Activated CD8-positive, alpha-beta memory T cell treated with anti-CD3 and anti-CD28 coated beads, Interleukin-2, amount 50 U/mL, for 4 hours (primary cell): ENCODE results near the gene FBXL19.
"Not testable (repeated sequence)": the region's sequence is repeated elsewhere in the genome, so short reads cannot be mapped to it uniquely, and the experiment has no call there.

Source experiments
- DNase-seq: peaks from one replicate; pipeline ENCODE4 v3.0.0-alpha.2; 2020

Gene FBXL19

DNA sequence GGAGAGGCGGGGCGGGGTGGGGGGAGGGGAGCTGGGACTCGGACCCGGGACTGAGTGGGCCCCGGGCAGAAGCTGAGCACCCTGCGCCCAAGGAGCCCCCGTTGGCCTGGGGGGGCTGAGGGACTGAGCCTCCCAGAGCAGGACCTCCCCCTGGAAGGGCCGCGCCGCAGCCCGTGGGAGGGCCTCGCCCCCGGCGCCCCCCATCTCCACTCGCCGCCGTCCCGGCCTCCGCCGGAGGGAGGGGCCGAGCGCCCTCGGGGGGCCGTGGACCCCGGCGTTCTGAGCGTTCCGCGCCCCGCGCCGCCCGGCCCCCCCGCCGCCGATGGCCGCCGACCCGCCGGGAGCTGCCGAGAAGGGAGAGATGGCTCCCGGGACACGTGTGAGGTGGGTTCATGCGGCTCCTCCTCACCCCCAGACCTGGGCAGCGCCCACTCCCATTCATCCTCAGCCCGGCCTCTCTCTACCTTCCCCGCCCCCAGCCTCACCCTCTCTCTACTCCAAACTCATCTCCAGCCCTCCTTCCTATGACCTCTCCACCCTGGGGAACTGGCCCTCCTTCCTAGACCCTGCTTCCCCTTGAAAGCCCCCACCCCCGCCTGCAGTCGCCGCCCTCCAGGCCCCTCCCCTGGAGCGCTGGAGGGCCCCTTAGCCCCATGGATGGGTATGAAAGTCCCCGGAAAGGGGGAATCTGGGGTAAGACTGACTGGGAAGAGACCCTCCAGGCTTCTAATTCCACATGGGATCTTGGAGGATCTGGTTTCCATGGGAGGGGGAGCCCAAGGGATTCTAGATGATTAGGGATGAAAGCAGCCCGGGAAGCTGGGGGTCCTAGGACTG, 922 bp downstream of the FBXL19 start:
- DNase-seq = no peak

DNA sequence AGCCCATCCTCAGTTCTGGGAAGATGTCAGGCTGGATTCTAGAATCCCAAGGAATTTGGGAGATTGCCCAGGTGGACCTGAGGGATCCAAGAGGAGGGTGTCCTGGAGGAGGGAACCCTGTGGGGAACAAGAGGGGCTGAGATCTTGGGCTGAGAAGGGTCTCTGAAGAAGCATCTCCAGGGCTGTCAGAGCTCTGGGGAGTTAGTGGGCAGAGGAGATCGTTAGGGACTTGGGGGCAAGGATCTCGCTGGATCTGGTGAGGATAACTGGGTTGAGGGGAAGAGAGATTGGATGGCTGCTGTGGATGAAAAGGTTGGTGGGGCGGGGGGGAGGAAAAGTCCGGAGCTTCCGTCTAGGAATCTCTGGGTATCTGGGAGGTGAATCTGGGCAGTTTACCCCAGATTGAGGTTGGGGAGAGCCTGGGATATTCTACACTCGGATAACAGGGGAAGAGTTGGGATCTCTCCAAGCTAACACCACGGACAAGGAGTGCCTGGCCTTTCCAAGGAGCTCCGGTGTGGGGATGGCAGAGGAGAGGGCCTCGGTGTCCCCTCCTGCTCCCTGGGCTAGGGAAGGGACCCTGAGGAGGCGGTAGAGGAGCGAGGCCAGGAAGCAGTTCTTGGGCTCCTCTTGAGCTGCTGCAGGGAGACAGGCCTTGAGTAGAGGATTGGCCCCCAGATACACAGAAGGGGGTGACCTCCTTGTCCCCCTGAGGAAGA, 1.7 kb downstream of the FBXL19 start:
- DNase-seq = no peak

DNA sequence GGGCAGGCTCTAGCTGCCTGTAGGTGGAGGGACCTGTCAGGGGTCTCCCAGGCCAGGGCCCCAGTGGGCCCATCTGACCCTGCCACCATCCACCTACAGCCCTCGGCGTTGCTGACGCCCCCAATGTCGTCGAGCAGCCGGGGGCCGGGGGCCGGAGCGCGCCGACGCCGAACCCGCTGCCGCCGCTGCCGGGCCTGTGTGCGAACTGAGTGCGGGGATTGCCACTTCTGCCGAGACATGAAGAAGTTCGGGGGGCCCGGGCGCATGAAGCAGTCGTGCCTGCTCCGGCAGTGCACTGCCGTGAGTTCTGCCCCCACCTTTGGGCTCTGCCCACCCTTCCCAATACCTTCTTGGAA, 2.2 kb downstream of the FBXL19 start:
- DNase-seq = no peak

GRCh38 chr16:30925995-30926811, 2.8 kb downstream of the FBXL19 start:
- no peak for DNase-seq

DNA sequence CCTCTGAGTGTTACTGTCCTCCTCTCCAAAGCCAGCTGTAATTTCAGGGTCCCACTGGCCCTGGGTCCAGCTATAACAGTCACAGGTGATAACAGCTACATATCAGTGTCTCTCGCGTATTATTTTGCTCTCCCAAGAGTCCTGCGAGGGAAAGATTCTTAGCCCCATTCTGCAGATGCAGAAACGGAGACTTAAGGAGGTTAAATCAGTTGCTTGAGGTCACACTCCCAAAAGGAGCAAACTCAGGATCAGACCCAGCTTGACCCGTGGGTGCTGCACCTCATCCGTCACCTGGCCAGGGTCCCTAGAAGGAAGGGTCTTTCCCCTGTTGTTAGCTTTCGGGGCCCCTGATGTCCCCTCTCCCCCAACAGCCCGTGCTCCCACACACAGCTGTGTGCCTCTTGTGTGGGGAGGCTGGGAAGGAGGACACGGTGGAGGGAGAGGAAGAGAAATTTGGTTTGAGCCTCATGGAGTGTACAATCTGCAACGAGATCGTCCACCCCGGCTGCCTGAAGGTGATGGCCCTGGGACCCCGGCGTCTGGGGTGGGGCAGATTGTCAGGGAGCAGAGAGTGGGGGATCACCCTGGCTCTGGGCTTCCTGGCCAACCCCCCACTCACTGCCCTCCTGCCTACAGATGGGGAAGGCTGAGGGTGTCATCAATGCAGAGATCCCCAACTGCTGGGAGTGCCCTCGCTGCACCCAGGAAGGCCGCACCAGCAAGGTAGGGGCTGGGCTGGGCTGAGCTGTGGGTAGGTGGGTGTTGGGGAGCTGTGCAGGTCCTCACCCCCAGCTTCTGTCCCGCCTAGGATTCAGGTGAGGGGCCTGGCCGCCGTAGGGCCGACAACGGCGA, 3.8 kb downstream of the FBXL19 start:
- no peak for DNase-seq

- no peak for DNase-seq
Measured at GRCh38 chr16:30927789-30928378, 4.5 kb downstream of the FBXL19 start.

DNA sequence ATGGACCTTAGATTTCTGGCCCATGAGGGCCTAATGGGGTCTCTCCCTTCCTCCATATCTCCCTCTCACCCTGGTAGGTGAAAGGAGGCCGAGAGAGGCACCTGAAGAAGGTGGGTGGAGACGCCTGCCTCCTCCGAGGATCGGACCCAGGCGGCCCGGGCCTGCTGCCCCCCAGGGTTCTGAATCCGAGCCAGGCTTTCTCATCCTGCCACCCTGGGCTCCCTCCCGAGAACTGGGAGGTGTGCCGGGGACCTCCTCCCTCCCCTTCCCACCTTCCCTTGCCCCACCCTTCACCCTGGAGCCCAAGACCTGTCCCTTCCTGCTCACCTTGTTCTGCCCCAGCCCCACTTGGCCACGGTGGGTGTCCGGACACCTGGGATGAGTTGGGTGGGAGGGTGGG, 5.0 kb downstream of the FBXL19 start:
- DNase-seq = no peak

DNA sequence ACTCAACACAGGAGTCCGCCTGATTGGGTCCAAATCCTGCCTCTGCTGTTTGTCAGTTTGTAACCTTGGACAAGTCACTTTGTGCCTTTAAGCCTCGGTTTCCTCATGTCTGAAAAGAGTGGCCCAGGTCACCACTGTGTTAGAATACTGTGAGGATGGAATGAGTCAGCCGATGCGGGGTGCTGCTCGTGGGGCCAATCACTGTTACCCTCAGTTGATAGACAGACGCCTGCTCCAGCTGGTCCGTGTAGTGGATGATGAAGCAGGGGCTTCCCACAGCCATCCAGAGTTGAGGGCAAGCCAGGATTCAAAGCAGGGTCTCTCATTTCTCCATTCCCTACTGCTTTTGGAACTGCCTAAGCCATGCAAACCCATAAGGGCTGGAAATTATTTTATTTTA, 5.8 kb downstream of the FBXL19 start:
- no peak for DNase-seq

DNA sequence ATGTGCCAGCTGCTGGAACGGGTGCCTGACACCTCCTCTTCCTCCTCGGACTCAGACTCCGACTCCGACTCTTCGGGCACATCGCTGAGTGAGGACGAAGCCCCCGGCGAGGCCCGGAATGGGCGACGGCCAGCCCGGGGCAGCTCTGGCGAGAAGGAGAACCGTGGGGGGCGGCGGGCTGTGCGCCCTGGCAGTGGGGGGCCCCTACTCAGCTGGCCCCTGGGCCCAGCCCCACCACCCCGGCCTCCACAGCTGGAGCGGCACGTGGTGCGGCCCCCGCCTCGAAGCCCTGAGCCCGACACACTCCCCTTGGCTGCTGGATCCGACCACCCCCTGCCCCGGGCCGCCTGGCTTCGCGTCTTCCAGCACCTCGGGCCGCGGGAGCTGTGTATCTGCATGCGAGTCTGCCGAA, 6.8 kb downstream of the FBXL19 start:
- no peak for DNase-seq

GRCh38 chr16:30931068-30931650, 7.8 kb downstream of the FBXL19 start:
- no peak for DNase-seq

DNA sequence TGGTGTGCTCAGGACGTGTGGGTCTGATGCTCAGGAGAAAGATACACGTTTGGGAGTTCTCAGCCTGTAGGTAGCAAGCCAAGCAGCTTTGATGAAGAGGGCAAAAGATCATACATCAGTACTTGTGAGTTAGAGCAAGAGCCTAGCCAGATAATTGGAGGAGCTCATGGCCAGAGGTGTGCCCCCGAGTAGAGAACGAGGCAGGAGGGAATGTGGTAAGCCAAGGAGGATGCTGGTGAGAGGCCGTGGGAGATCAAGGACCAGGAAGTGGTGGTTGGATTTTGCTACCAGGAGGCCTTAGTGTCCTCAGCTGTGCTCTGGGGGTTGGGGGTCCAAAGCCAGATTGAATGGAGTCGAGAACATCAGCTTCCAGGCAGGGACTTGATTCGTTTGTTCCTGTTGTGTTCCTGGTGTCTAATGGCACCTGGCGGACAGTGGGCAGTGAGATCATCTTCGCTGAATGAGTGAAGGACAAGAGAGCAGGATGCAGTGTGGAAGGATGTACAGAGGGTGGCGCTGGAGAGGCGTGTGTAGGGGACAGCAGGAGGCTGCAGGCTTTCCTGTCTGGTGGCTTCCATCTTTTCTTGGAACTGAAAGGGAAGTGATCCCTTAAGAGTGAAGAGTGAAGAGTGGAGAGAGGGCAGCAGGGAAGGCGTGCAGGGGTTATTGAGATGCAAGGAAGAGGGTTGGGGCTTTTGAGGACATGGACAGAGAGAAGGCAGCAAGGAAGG, 11.6 kb downstream of the FBXL19 start:
- DNase-seq = no peak

DNA sequence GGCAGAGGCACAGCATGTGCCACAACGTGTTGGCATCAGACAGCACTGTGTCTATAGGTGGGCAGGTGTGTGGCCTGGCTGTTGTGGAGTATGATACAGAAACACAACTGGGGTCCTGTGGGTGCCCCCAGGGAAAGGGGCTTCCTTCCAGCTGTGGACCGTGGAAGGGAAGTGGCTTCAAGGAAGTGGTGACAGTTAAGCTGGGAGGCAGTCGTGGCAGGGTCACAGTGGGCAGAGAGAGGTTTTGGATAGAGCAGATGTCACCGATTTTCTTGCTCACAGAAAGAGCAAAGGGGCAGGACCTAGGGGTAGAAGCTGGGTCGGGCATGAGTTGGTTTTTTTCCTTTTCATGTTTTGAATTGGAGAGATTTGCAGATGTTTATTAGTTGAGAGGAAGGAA, 14.3 kb downstream of the FBXL19 start:
- DNase-seq = no peak

- not testable (repeated sequence) for DNase-seq
Measured at GRCh38 chr16:30939571-30939970, 16.2 kb downstream of the FBXL19 start.

DNA sequence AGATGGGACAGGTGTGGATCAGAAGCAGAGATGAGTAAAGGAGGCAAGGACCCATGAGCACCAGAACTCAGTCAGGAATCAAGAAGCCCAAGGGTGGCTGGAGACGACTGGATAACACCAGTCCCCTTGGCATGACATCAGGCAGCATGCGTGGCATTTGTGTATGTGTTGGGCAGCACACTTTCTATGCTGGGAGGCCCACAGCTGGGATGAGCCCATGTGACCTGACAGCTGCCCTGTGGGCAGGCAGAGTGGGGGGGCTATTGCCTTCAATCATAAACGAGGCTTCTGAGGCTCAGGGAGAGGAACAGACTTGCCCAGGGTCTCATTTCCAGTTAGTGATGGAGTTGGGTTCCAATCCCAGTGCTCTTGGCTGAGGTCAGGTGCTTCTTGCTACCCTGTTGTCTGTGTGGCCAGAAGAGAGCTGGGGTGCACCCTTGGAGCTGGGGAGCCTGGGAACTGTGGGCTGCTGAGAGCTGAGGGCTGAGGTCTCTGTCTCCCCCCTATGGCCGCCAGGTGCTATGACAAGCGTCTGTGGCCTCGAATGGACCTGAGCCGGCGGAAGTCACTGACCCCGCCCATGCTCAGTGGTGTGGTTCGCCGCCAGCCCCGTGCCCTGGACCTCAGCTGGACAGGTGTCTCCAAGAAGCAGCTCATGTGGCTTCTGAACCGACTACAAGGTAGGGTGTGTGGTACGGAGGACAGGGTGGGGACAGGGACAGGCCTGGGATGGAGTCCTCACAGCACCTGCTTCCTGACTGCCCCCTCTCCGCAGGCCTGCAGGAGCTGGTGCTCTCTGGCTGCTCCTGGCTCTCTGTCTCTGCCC, 18.4 kb downstream of the FBXL19 start:
- peak; percentile 64 for DNase-seq

- DNase-seq = no peak
Measured at GRCh38 chr16:30942426-30942806, 19.0 kb downstream of the FBXL19 start.

DNA sequence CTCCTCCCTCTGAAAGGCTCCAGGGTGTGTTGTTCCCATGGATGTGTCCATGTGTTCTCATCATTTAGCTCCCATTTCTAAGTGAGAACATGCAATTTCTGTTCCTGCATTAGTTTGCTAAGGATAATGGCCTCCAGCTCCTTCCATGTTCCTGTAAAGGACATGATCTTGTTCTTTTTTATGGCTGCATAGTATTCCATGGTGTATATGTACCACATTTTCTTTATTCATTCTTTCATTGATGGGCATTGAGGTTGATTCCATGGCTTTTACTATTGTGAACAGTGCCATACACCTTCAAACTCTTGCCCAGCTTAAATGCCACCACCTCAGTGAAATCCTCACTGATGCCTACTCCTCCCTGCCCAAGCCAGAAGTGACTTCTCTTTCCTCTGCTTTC, 21.0 kb downstream of the FBXL19 start:
- no peak for DNase-seq

GRCh38 chr16:30946671-30947540, 23.5 kb downstream of the FBXL19 start:
- no peak for DNase-seq

DNA sequence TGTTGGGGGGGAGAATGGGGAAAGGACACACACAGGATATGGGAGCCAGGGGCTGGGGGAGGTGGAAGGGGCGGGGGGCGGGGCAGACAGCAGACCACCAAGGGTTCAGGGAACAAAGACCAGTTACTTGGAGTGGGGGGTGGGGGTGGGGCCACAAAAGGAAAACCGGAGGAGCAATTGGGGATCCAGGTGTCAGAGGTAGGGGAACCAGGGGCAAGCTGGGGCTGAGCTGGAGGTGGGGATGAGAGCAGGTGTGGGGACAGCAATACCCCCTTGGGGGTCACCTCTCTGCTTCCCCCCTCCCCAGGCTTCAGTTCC, 24.1 kb downstream of the FBXL19 start:
- no peak for DNase-seq
